NCI-H187 (cell line): ENCODE results near the gene ADD3.
A peak's percentile ranks its signal among the peaks of the same experiment; 100 is the strongest.

Experiments used
- DNase-seq, 2 experiments: peaks; one replicate each; lab custom pipeline; 2025; lab: John Stamatoyannopoulos, UW

ADD3 gene, protein sequence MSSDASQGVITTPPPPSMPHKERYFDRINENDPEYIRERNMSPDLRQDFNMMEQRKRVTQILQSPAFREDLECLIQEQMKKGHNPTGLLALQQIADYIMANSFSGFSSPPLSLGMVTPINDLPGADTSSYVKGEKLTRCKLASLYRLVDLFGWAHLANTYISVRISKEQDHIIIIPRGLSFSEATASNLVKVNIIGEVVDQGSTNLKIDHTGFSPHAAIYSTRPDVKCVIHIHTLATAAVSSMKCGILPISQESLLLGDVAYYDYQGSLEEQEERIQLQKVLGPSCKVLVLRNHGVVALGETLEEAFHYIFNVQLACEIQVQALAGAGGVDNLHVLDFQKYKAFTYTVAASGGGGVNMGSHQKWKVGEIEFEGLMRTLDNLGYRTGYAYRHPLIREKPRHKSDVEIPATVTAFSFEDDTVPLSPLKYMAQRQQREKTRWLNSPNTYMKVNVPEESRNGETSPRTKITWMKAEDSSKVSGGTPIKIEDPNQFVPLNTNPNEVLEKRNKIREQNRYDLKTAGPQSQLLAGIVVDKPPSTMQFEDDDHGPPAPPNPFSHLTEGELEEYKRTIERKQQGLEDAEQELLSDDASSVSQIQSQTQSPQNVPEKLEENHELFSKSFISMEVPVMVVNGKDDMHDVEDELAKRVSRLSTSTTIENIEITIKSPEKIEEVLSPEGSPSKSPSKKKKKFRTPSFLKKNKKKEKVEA

DNA sequence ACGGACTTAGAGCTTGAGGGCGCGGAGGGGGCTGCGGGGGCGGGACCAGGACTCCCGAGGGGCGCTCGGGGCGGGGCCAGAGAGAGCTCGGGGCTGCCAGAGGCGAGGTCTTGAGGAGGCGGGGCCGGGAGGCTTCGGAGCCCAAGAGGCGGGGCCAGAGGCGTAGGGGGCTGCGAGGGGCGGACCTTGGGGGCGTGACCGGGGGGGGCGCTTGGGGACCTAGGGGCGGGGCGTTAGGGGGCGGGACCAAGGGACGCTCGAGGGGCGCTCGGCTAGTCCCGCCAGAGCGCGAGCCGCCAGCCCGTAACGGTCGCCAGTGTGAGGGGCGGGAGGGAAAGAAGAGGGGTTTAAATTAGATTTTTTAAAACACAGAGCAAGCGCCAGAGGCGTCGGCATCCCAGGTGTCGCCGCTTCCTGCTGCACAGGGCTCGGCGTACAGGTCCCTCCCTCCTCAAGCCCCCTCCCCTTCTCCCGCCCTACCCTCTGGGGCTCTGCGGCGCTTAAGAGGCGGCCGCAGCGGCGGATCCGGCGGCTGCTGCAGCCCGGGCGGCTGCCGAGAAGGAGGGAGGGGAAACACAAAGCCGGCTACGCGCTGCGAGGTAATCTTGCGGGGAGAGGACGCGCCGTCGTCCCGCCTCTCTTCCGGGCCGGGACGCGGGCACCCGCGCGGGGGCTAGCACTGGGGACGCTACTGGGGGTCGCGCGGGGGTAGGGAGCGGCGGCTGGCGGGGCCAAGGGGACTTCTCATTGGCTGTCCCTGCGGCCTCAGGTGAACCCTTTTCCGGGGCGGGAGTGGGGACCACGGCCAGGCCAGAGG lies at the start of gene ADD3:
Gene ADD3 (plus strand): TSS at position 284 of the 817 bp plus-strand sequence. CDS start 92,670 bp downstream, outside the sequence.
- peak; percentile 46 to 92 for DNase-seq

DNA sequence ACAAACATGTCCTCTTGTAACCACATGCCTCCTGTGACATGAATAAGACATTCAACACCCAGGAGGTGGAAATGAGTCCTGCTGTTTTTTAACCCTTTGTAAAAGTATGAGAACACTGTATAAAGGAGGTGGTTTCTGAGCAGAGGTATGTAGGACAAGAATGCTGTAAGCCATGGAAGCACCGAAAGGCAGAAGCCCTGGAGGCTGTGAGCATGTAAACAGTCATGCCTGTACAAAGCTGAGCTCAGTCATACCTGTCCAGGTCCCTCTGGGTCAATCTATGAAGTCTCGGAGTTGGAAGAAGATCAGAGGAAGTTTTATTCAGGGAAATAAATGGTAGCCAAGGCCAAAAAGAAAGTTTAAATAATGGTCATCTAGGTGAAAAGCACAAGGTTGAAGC lies 49.7 kb upstream of the ADD3 start:
- DNase-seq: no peak

DNA sequence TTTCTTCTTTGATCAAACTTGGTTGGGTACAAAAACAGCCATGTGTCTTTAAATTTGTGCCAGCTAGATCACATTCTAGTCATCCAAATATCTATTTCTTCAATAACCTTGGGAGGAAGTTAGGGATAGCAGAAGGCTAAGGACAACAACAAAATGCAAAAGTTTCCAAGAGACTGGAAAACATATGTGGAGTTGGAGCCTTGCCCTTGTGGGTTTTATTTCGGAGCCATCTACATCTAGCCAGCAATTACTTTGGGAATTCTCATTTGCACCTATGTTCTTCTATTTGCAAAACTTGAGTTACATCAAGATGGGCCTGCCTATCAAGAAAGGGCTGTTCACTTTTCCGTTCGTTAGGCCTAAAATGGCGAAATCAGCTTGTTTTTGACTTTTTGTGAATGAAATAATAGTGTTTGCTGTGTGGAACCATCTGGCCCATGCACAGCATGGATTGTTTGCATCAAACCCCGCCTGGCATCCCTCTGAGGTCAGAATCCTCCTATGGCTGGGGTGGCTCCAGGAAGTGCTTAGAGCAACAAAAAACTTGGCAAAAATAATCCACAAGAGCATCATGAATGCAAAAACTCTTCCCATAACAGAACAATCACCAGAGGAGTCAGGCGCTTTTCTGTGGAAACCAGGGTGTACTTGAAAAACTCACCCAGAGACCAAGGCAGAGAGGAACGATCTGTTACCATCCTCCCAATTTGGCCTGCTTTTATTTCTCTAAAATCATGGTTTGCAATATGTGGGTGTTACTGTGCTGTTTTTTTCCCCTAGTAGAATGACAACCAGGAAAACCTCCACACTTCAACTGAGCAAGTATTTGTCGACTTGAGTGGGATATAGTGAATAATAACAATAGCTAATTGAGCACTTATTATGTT lies 48.3 kb upstream of the ADD3 start:
- DNase-seq: no peak

DNA sequence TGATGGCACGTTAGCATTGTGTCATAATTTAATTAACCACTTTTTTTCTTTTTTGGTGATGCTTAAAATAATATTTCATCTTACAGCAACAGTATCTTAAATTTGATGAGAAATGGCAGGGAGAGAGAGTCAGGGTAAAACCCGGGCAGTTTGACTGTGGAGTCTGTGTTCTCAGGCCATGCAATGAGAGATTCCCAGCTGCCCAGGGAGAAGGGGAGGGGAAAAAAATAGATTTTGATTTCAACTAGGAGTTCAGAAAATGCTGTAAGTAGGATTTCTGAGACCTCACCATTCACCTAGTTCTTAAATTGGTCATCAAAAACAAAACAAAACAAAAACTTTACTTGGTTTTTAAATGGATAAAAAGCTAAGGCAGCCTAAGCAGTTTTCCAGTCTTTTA lies 47.1 kb upstream of the ADD3 start:
- DNase-seq: no peak

DNA sequence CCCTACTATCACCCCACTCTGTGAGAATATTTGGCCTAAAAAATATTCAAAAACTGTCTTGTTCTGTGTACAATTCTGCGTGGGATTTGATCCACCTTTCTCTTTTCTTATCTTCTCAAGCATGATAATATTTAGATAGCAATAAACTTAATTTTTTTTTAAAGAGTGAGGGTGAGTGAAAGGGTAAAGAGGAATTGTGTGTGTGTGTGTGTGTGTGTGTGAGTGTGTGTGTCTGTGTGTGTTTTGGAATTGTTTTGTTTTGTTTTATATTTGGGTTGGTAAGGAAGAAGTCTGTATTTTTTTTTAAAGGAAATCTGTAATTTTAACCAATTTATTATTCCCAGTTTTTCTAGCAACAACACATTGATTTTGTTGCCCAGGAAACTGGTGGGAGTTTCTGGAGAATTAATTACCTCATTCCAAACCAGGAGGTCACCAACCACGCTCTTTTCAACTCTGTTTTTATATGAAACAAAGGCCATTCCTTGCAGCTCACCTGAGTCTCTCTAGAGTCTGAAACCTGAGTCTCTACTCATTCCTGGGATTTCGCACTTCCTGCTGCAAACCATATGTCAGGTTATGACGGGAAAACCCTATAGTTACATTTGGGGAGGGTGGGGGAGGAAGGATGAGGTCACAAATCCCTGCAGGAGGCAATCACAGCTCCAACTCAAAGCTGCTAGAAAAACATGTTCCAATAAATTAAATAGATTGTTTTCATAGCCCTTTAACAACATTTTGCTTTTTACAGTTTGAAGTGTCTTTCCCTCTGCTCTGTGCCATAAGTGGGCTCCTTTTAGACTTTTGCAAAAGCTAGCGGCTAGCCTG lies 46.4 kb upstream of the ADD3 start:
- no peak for DNase-seq

DNA sequence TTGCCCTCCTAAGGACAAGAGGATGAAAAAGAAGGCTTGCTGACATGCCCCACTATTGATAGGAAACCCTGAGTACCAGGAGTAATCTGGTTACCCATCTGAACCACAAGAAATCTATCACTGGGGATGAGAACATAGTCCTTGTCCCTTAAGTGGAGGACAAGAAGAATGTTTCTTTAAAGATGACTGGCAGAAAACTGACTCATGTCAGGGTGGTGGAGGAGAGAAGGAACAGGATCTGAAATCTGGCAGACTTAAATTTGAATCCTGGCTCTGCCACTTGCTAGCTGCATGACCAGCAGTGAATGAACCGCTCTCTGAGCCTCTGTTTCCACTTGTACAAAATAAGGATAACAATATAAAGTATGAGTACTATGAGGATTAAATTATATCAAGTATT lies 45.5 kb upstream of the ADD3 start:
- no peak for DNase-seq

DNA sequence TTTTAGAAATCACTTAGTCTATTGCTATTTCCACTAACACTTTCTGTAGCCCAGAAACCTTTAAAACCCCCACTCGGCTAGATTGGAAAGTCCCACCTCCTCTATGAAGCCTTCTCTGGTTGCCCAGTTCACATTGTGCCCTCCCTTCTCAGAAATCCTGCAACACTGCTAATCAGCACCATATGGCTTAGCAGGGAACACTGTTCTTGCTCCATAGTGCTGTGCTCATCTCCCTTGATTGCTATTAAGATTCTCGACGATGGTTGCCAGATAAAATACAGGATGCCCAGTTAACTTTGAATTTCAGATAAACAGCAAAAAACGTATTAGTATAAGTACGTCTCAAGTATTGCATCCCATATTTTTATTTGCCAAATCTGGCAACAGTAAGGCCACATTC lies 44.3 kb upstream of the ADD3 start:
- no peak for DNase-seq

DNA sequence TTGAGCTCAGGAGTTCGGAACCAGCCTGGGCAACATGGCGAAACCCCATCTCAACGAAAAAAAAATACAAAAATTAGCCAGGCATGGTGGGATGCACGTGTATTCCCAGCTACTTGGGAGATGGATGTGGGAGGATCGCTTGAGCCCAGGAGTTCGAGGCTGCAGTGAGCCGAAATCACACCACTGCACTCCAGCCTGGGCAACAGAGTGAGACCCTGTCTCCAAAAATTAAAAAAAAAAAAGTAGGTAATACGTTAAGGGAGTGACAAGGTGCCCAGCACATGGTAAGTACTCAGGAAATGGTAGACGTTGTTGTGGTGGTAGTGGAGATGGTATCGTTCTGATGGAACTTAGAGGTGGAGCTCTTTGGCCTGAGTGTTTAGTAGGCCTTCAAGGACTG lies 43.5 kb upstream of the ADD3 start:
- DNase-seq: no peak

DNA sequence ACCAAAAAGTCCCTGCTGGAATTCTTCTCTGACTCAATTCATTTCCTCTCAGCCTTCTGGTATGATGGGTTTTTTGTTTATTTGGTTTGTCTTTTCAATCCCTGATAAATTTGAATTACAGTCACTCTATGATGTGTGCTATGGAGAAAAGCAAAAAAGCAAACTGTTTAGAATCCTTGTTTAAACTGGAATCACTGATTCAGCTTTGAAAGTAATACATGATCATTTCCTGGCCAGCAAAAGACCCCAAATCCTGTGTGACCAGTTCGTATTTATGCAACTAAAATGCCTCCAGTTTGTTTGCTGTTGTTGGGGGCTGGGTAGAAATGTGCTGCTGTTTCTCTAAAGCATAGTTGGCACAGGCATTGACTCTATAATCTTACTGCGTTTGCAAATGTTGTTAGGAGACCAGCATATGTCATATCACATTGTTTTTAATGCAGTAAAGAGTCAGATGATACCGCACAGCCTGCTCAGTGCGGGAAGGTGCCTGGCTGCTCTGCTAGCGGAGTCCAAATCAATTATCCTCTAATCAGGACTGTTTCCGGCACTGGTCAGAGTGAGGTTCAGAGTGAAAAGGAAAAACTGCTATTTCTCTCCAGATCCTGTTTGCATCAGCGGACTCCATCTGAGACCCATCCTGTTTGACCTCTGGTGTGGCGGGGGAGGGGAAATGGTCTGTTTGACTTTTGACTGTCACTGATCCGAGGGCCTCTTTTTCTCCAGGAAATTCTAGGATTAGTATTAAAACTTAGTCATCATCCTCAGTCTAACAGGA lies 40.6 kb upstream of the ADD3 start:
- no peak for DNase-seq

DNA sequence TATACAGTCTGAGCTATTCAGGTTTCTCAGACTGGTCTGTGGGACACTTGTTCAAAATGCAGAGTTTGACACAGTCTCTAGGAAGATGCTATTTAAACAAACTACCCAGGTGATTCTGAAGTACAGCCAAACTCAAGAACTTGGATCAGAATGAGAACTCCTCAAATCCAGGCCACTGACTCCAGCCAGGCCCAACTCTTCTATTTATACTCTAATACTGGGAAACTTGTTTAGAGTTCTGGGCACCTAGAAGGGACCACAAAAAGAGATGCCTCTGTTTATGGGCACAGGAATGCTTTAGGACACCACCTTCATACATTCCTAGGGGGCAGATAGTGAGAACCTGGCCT lies 40.1 kb upstream of the ADD3 start:
- no peak for DNase-seq

DNA sequence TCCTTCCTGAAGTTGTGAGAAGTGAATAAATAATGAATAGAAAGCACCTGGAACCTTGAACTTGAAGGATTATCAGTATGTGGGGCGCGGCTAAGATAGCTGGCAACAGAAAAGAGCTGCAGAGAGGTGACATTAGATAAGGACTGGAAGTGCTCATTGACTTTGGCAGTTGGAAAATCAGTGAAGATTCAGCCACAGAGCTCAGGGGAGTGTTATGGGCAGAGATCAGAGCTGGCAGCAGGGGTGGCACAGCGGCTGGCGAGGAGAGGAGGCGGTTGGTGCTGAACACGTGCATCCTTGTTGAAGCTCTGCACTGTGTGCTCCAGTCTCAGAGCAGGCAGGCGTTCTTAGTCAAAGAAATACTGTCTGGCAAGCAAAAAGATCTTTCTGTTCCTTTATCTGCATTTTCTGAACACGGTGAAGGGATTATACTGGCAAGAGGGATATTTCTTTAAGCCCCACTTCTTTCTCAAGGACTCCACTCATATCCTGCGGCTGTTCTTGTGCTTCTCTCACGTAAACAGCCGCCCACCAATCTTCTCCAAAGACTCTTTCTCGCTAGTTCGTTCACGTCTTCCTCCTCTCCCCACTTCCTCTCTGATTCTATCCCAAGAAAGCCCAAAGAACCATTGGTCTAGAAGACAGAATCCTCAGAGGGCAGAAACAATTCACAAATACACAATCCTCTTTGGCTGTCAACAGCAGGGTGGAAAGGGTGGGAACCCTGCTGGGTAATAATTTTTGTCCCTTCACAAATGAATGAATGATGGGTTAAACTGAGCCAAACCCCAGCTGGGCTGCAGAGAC lies 38.6 kb upstream of the ADD3 start:
- no peak for DNase-seq

DNA sequence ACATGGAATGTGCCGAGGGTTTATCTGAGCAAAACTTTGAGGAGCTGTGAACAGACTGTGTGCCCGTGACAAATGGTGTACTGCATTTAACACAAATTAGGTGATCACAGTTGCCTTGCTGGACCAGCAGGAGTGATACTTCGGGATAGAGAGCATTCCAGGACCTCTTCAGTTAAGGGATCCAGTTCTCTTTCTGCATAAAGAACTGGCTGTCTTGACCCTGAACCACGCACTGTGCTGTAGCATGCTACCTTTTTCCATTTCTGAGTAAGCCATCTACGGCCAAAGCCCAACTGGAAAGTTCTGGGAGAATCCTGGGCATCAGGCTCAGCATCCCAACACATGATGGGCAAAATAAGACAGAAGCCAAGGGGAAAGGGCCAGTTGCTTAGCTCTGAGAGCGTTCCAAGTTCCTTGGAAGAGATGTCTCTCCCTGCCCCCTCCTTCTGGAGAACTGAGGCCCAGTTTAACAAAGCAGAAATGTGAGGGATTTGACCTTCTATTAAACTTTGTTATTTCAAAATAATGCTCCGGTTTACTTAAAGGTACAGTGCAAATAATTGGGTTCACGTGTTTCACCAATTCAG lies 37.9 kb upstream of the ADD3 start:
- DNase-seq: no peak

DNA sequence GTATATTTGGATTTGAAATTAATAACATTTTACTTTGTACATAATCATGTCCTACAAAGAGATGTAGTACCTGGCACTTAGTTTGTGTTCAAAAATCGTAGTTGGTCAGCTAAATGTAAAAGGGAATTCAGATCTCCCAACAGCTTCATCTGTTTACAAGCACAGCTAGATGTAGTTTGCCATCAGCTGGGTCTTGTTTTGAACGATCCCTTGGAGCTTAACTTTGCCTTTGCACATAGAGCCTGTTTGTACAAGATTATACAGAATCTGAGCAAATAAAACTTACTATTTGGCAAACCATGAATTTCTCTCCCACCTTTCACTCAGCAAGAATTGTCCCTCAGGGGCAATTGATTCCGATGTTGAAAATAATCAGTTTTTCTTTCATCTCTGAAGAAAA lies 36.1 kb upstream of the ADD3 start:
- DNase-seq: no peak

DNA sequence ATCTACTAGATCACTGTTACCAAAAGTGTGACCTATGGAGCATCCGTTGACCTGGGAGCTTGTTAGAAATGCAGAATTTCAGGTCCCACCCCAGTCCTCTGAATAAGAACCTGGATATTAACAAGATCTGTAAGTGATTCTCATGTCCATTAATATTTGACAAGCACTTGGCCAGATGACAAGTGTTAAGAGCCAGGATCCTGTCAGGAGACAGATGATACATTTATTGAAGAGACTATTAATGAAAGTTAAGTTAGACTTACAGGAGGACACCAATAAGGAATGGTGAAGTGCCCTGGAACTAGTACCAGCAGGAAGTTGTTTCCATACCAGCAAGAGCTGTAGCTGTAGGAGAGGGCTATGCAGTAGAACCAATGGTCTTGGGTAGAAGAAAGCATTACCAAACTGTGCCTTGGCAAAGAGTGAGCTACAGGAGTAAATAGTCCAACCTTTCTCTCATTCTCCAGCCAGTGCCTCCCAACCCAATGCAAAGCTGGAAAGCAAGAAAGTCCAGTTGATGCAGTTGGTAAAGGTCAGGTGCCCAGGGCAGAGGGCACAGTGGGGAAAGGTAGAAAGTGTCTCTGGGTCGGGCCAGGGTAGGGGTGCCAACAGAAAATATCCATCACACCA lies 35.3 kb upstream of the ADD3 start:
- DNase-seq: no peak

DNA sequence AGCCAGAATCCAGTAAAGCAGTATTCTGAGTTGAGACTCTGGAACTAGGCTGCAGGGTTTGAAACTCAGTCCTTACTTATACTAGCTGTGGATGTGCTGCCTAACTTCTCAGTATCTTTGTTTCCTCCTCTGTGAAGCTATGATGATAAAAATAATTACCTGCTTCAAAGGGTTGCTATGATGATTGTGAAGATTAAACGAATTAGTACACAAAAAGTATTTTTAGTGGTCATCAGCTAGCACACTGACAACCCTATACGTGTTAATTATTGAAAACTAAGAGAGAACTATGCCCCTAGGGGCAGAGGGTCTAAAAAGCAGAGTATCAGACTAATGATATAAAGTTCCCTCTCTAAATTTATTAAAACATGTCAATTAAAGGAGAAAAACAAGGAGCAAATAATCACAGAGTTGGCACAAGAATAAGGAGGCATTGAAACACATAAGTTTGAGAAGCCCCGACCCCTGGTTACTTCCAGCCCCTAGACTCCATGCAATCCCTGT lies 34.4 kb upstream of the ADD3 start:
- DNase-seq: no peak

DNA sequence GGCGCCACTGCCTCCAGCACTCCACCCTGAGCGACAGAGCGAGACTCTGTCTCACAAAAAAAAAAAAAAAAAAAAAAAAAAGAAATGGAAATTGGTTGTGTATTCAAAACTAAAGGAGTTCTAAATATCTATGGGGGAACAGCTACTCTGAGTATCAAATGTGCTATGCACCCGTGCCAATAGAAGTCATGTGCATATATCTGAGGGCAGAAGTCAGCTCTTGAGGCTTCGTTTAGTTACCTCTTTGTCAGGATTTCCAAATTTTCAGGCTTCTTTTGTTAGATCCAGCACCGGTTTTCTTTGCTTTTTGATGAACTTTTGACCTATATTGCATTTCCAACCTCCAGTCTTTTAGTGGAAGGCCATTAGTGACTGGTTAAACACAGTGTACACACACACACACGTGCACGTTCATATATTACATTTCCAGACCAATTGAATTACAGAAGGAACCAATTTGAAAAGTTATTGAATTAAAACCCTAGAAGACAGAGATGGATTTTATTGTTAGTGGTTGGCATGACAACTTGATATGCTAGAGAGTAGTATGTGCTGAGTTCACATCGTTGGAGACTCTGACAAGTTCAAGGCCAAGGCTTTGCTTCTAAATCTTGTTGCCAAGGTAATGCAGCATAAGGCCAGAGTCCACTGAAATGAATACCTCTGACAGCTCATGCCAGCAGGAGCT lies 33.1 kb upstream of the ADD3 start:
- DNase-seq: no peak
